NOMO-1 treated with DMSO at 0.1 percent for 48 hours (cell line): ENCODE data around the gene SMC6.

Experiments
- DNase-seq: peaks from one replicate; lab custom pipeline; 2025; ENCODE audit not compliant: unreplicated experiment; lab: John Stamatoyannopoulos, UW

SMC6 gene

GRCh38 chr2:17620280-17620679, 133.3 kb downstream of the SMC6 start:
- DNase-seq, result no peak

GRCh38 chr2:17617955-17618354, 135.7 kb downstream of the SMC6 start:
- no peak for DNase-seq

GRCh38 chr2:17617516-17617915, 136.1 kb downstream of the SMC6 start:
- DNase-seq, result no peak

- no peak for DNase-seq
Measured at GRCh38 chr2:17616405-17616804, 137.2 kb downstream of the SMC6 start.

GRCh38 chr2:17615728-17616351, 137.8 kb downstream of the SMC6 start:
- DNase-seq, result no peak

- DNase-seq, result no peak
Measured at GRCh38 chr2:17615147-17615546, 138.5 kb downstream of the SMC6 start.

- DNase-seq, result no peak
Measured at GRCh38 chr2:17614174-17614930, 139.3 kb downstream of the SMC6 start.
